Stomach (tissue), 19 donors: ENCODE data around the gene PRPS2. TPM values are rescaled to one million over a fixed set of nuclear protein-coding genes. Genes with fewer than 3 reads are reported as not detected.

ENCODE experiments used
- DNase-seq, 2 donors: peaks; one replicate each; pipeline versions ENCODE4 v3.0.0 to v3.0.0-alpha.2; 2013 to 2019
- H3K27ac ChIP-seq, 5 donors: fragments of 200-600 bp in 4 of 5; sonication (generic) in 4 of 5; one replicate each; pipeline ENCODE4 v1.5.1; 2013 to 2019; ENCODE audit warnings: mild to moderate bottlenecking in 1 of 5, moderate library complexity in 1 of 5
- H3K27me3 ChIP-seq, 3 donors: fragments of 200-600 bp; sonication (generic); one replicate each; pipeline ENCODE4 v1.5.1; 2017 to 2019; ENCODE audit warnings: mixed run types in 1 of 3
- H3K36me3 ChIP-seq, 4 donors: fragments of 200-600 bp; sonication (generic); 1 replicate in 3 of 4; 2 replicates in 1 of 4; pipeline ENCODE4 v1.5.1; 2016 to 2019
- H3K4me1 ChIP-seq, 4 donors: fragments of 200-600 bp; sonication (generic); one replicate each; pipeline ENCODE4 v1.5.1; 2016 to 2019
- H3K4me3 ChIP-seq, 4 donors: fragments of 200-600 bp; sonication (generic) in 3 of 4; one replicate each; pipeline ENCODE4 v1.5.1; 2016 to 2019; ENCODE audit warnings: mild to moderate bottlenecking in 1 of 4
- H3K9me3 ChIP-seq, 4 donors: fragments of 200-600 bp; sonication (generic); one replicate each; pipeline ENCODE4 v1.5.1; 2016 to 2019
- CTCF ChIP-seq, 7 experiments: fragments of 450-650 bp in 4 of 7; fragments of 200-600 bp in 3 of 7; sonication (generic) in 3 of 7; IDR thresholded peaks; one replicate each; pipeline ENCODE4 v1.5.1; 2016 to 2019; ENCODE audit warnings: antibody characterized with exemption in 7 of 7, control low read depth in 2 of 7, mild to moderate bottlenecking in 1 of 7
- EP300 ChIP-seq: sonication (generic); formaldehyde crosslinking; IDR thresholded peaks from one replicate; pipeline ENCODE4 v1.6.1; 2017; ENCODE audit warnings: antibody characterized with exemption
- POLR2A ChIP-seq, 4 donors: fragments of 450-650 bp; IDR thresholded peaks; one replicate each; pipeline ENCODE4 v1.6.1; 2016; ENCODE audit warnings: antibody characterized with exemption in 4 of 4, control low read depth in 2 of 4, mild to moderate bottlenecking in 1 of 4, moderate library complexity in 1 of 4
- POLR2AphosphoS5 ChIP-seq, 3 donors: sonication (generic); formaldehyde crosslinking; IDR thresholded peaks; one replicate each; pipeline ENCODE4 v1.6.1; 2016; ENCODE audit warnings: antibody characterized with exemption in 3 of 3
- WGBS, 5 donors: extraction: QIAGEN DNeasy Blood & Tissue Kit in 3 of 5; methylation state at CpG; one replicate each; pipeline versions ENCODE4 v1.1.5 to v1.1.7; 2013 to 2018; 5-methylcytosine and 5-hydroxymethylcytosine counted together
- intact Hi-C: fragments of 100-400 bp; cut with DNase I; formaldehyde crosslinking; loops from one replicate; pipeline ENCODE4 v1.15.1; 2023; ENCODE audit warnings: low total_unique reads
- long read RNA-seq, 10 donors: transcript quantifications; one replicate each; lab custom pipeline, GENCODE V29; 2026
- polyA plus RNA-seq, 3 donors: library from polyadenylated mRNA; stranded (reverse); fragments of 200-250 nt; gene quantifications; one replicate each; pipeline ENCODE4 v1.2.3, GENCODE V29; 2013
- total RNA-seq, 5 donors: library from RNA; depleted of rRNA; stranded (reverse); fragments of >200 nt; gene quantifications; one replicate each; pipeline versions ENCODE4 v1.1.0 to v1.2.3, GENCODE V29; 2014 to 2016
- donor health status: healthy with polysubstance abuse.
- donor health status: Bipolar disorder and iron deficiency.
- donor health status: healthy.

Gene PRPS2
- 10 to 100 TPM in 4 of 5 donors, 1 to 10 TPM in 1; 4.6 to 94.2 (median 58.5) TPM for total RNA-seq
- 10 to 100 TPM; 32.8 to 46.0 (median 35.0) TPM for polyA plus RNA-seq
- long read RNA-seq, donor 1, partial matches to known transcripts: 29 of 34 reads
- long read RNA-seq, donor 1, other reads (novel, unspliced or antisense): 0 of 34 reads
- long read RNA-seq, donor 2, transcript PRPS2-202 (7 exons, 2,511 nt): major isoform, 11 of 12 reads
- long read RNA-seq, donor 2, partial matches to known transcripts: 0 of 12 reads
- long read RNA-seq, donor 2, other reads (novel, unspliced or antisense): 0 of 12 reads
- long read RNA-seq, donor 3, transcript PRPS2-202 (7 exons, 2,511 nt): major isoform, 20 of 21 reads
- long read RNA-seq, donor 3, partial matches to known transcripts: 0 of 21 reads
- long read RNA-seq, donor 3, other reads (novel, unspliced or antisense): 0 of 21 reads
- long read RNA-seq, donor 4, partial matches to known transcripts: 0 of 1 reads
- long read RNA-seq, donor 4, other reads (novel, unspliced or antisense): 0 of 1 reads
- long read RNA-seq, donor 5, transcript PRPS2-202 (7 exons, 2,511 nt): major isoform, 21 of 64 reads
- long read RNA-seq, donor 5, partial matches to known transcripts: 41 of 64 reads
- long read RNA-seq, donor 5, other reads (novel, unspliced or antisense): 0 of 64 reads
- long read RNA-seq, donor 6, transcript PRPS2-202 (7 exons, 2,511 nt): major isoform, 40 of 54 reads
- long read RNA-seq, donor 6, partial matches to known transcripts: 5 of 54 reads
- long read RNA-seq, donor 6, other reads (novel, unspliced or antisense): 5 of 54 reads
- long read RNA-seq, donor 7, transcript PRPS2-202 (7 exons, 2,511 nt): major isoform, 8 of 8 reads
- long read RNA-seq, donor 7, partial matches to known transcripts: 0 of 8 reads
- long read RNA-seq, donor 7, other reads (novel, unspliced or antisense): 0 of 8 reads
- long read RNA-seq, donor 8, transcript PRPS2-202 (7 exons, 2,511 nt): major isoform, 28 of 34 reads
- long read RNA-seq, donor 8, transcript PRPS2-203 (7 exons, 1,348 nt): minor isoform, 5 of 34 reads
- long read RNA-seq, donor 8, partial matches to known transcripts: 0 of 34 reads
- long read RNA-seq, donor 8, other reads (novel, unspliced or antisense): 0 of 34 reads
- long read RNA-seq, donor 9, transcript PRPS2-202 (7 exons, 2,511 nt): major isoform, 20 of 82 reads
- long read RNA-seq, donor 9, partial matches to known transcripts: 58 of 82 reads
- long read RNA-seq, donor 9, other reads (novel, unspliced or antisense): 0 of 82 reads
- long read RNA-seq, donor 10, partial matches to known transcripts: 0 of 2 reads
- long read RNA-seq, donor 10, other reads (novel, unspliced or antisense): 0 of 2 reads

GRCh38 chrX:12791257-12792228, at the start of gene PRPS2:
Gene PRPS2 (plus strand): TSS chrX:12791412. CDS start chrX:12791498, 86 bp downstream.
- no peaks in the 10 kb centered on the region for H3K27me3 ChIP-seq
- peak; percentile 69 to 88 for DNase-seq
- no peaks in the 10 kb centered on the region for H3K36me3 ChIP-seq
- intact Hi-C loops: no loop called here
- H3K4me1 ChIP-seq: peaks cover 0 to 10% (median 2%) of the 10 kb centered on the region in 4 donors
- peak within 1 kb of the TSS; percentile 71 to 83 (median 81) for H3K27ac ChIP-seq
- H3K4me3 ChIP-seq: peak within 1 kb of the TSS; percentile 60 to 74 (median 64)
- H3K9me3 ChIP-seq: peaks cover 0 to 19% (median 7%) of the 10 kb centered on the region in 4 donors
- WGBS, 5 donors: 0 to 38% (median 14%) methylated on average over 59 to 96 of the region's 113 CpGs; no CpG with 5 or more reads in 1 of the 5 donors
- TF ChIP-seq POLR2AphosphoS5 (IDR thresholded peaks at IDR 0.05): peak in 2 of 3 donors; percentile 29 to 65
- no peak for TF ChIP-seq EP300
- no peak for TF ChIP-seq POLR2A (IDR thresholded peaks at IDR 0.05)
- TF ChIP-seq CTCF (IDR thresholded peaks at IDR 0.05): no peak

GRCh38 chrX:12741416-12741815, 49.8 kb upstream of the PRPS2 start:
- WGBS, 5 donors: 55 to 67% (median 58%) methylated on average over 6 of the region's 6 CpGs
- no peaks in the 10 kb centered on the region for H3K27me3 ChIP-seq
- intact Hi-C loops: no loop called here
- peak in 1 of 2 donors; percentile 17 for DNase-seq
- H3K36me3 ChIP-seq: no peaks in the 10 kb centered on the region
- no peak overlapping the region for H3K27ac ChIP-seq
- H3K4me1 ChIP-seq: no peaks in the 10 kb centered on the region
- H3K9me3 ChIP-seq: no peaks in the 10 kb centered on the region
- TF ChIP-seq CTCF (IDR thresholded peaks at IDR 0.05) (no peak), EP300 (no peak), POLR2AphosphoS5 (IDR thresholded peaks at IDR 0.05) (no peak), POLR2A (IDR thresholded peaks at IDR 0.05) (no peak)
- no peak overlapping the region for H3K4me3 ChIP-seq

GRCh38 chrX:12747433-12747832, 43.8 kb upstream of the PRPS2 start:
- WGBS, 5 donors: 76 to 100% (median 84%) methylated on average over 1 of the region's 1 CpG
- H3K36me3 ChIP-seq: no peaks in the 10 kb centered on the region
- no peak overlapping the region for H3K27ac ChIP-seq
- no peak for DNase-seq
- H3K27me3 ChIP-seq: no peaks in the 10 kb centered on the region
- intact Hi-C loops: no loop called here
- no peaks in the 10 kb centered on the region for H3K4me1 ChIP-seq
- no peak overlapping the region for H3K4me3 ChIP-seq
- H3K9me3 ChIP-seq: peaks cover 0 to 17% (median 5%) of the 10 kb centered on the region in 4 donors
- TF ChIP-seq POLR2AphosphoS5 (IDR thresholded peaks at IDR 0.05) (no peak), EP300 (no peak), CTCF (IDR thresholded peaks at IDR 0.05) (no peak), POLR2A (IDR thresholded peaks at IDR 0.05) (no peak)
